ENCODE results near the gene KAZN.
A peak's percentile ranks its signal among the peaks of the same experiment; 100 is the strongest.

The KAZN gene

DNA sequence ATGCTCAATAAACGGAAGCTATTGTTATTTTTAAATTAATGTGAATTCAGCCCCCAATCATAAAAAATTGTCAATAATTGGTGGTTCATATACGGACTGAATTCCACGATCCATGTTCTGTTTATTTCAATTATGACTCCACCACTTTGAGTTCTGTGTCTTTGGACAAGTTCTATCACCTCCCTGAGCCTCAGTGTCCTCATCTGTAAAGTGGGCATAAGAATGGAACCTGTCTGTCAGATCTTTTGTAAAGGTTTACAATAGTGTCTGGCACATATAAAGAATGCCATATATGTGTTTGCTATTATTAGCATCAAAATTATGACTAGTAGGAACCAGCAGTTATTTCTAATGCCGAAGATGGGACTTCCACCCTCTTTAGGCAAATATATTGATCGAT, 183.3 kb downstream of the KAZN start:
- no peak for ATAC-seq
- no peak for TF ChIP-seq ZFP30 (CRISPR knock-in tag; IDR thresholded peaks at IDR 0.05)
- TF ChIP-seq, protein P1, sequence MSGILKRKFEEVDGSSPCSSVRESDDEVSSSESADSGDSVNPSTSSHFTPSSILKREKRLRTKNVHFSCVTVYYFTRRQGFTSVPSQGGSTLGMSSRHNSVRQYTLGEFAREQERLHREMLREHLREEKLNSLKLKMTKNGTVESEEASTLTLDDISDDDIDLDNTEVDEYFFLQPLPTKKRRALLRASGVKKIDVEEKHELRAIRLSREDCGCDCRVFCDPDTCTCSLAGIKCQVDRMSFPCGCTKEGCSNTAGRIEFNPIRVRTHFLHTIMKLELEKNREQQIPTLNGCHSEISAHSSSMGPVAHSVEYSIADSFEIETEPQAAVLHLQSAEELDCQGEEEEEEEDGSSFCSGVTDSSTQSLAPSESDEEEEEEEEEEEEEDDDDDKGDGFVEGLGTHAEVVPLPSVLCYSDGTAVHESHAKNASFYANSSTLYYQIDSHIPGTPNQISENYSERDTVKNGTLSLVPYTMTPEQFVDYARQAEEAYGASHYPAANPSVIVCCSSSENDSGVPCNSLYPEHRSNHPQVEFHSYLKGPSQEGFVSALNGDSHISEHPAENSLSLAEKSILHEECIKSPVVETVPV (CRISPR knock-in tag; IDR thresholded peaks at IDR 0.05), result no peak
- TF ChIP-seq ESRRG (CRISPR knock-in tag; IDR thresholded peaks at IDR 0.05), result no peak
- no peak for TF ChIP-seq OSR1 (CRISPR knock-in tag; IDR thresholded peaks at IDR 0.05)
- TF ChIP-seq TCF4 (CRISPR knock-in tag; IDR thresholded peaks at IDR 0.05; ENCODE audit: borderline replicate concordance), result no peak
- no peak for TF ChIP-seq ISL1 (CRISPR knock-in tag; IDR thresholded peaks at IDR 0.05)
- TF ChIP-seq, protein P2, sequence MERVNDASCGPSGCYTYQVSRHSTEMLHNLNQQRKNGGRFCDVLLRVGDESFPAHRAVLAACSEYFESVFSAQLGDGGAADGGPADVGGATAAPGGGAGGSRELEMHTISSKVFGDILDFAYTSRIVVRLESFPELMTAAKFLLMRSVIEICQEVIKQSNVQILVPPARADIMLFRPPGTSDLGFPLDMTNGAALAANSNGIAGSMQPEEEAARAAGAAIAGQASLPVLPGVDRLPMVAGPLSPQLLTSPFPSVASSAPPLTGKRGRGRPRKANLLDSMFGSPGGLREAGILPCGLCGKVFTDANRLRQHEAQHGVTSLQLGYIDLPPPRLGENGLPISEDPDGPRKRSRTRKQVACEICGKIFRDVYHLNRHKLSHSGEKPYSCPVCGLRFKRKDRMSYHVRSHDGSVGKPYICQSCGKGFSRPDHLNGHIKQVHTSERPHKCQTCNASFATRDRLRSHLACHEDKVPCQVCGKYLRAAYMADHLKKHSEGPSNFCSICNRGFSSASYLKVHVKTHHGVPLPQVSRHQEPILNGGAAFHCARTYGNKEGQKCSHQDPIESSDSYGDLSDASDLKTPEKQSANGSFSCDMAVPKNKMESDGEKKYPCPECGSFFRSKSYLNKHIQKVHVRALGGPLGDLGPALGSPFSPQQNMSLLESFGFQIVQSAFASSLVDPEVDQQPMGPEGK (CRISPR knock-in tag; IDR thresholded peaks at IDR 0.05; ENCODE audit: borderline replicate concordance), result no peak
- TF ChIP-seq RARB (CRISPR knock-in tag; IDR thresholded peaks at IDR 0.05), result no peak
- no peak for TF ChIP-seq ZNF565 (CRISPR knock-in tag; conservative IDR thresholded peaks at IDR 0.05; ENCODE audit: low read depth)
- no peak for TF ChIP-seq CSDC2 (CRISPR knock-in tag; IDR thresholded peaks at IDR 0.05)
- TF ChIP-seq ZFP3 (CRISPR knock-in tag; IDR thresholded peaks at IDR 0.05), result no peak
- no peak for TF ChIP-seq GLIS3 (CRISPR knock-in tag; IDR thresholded peaks at IDR 0.05)
- TF ChIP-seq, protein P3, sequence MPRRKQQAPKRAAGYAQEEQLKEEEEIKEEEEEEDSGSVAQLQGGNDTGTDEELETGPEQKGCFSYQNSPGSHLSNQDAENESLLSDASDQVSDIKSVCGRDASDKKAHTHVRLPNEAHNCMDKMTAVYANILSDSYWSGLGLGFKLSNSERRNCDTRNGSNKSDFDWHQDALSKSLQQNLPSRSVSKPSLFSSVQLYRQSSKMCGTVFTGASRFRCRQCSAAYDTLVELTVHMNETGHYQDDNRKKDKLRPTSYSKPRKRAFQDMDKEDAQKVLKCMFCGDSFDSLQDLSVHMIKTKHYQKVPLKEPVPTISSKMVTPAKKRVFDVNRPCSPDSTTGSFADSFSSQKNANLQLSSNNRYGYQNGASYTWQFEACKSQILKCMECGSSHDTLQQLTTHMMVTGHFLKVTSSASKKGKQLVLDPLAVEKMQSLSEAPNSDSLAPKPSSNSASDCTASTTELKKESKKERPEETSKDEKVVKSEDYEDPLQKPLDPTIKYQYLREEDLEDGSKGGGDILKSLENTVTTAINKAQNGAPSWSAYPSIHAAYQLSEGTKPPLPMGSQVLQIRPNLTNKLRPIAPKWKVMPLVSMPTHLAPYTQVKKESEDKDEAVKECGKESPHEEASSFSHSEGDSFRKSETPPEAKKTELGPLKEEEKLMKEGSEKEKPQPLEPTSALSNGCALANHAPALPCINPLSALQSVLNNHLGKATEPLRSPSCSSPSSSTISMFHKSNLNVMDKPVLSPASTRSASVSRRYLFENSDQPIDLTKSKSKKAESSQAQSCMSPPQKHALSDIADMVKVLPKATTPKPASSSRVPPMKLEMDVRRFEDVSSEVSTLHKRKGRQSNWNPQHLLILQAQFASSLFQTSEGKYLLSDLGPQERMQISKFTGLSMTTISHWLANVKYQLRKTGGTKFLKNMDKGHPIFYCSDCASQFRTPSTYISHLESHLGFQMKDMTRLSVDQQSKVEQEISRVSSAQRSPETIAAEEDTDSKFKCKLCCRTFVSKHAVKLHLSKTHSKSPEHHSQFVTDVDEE (CRISPR knock-in tag; IDR thresholded peaks at IDR 0.05), result no peak
- no peak for TF ChIP-seq ZC3H10 (CRISPR knock-in tag; IDR thresholded peaks at IDR 0.05)
- TF ChIP-seq, protein P4, sequence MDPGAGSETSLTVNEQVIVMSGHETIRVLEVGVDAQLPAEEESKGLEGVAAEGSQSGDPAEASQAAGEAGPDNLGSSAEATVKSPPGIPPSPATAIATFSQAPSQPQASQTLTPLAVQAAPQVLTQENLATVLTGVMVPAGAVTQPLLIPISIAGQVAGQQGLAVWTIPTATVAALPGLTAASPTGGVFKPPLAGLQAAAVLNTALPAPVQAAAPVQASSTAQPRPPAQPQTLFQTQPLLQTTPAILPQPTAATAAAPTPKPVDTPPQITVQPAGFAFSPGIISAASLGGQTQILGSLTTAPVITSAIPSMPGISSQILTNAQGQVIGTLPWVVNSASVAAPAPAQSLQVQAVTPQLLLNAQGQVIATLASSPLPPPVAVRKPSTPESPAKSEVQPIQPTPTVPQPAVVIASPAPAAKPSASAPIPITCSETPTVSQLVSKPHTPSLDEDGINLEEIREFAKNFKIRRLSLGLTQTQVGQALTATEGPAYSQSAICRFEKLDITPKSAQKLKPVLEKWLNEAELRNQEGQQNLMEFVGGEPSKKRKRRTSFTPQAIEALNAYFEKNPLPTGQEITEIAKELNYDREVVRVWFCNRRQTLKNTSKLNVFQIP (CRISPR knock-in tag; IDR thresholded peaks at IDR 0.05; ENCODE audit: borderline replicate concordance, low read depth), result no peak
- TF ChIP-seq TOX (CRISPR knock-in tag; IDR thresholded peaks at IDR 0.05; ENCODE audit: borderline replicate concordance), result no peak
- TF ChIP-seq ZNF8 (CRISPR knock-in tag; IDR thresholded peaks at IDR 0.05), result no peak
- TF ChIP-seq ARNTL (CRISPR knock-in tag; IDR thresholded peaks at IDR 0.05; ENCODE audit: borderline replicate concordance, low read depth), result no peak

DNA sequence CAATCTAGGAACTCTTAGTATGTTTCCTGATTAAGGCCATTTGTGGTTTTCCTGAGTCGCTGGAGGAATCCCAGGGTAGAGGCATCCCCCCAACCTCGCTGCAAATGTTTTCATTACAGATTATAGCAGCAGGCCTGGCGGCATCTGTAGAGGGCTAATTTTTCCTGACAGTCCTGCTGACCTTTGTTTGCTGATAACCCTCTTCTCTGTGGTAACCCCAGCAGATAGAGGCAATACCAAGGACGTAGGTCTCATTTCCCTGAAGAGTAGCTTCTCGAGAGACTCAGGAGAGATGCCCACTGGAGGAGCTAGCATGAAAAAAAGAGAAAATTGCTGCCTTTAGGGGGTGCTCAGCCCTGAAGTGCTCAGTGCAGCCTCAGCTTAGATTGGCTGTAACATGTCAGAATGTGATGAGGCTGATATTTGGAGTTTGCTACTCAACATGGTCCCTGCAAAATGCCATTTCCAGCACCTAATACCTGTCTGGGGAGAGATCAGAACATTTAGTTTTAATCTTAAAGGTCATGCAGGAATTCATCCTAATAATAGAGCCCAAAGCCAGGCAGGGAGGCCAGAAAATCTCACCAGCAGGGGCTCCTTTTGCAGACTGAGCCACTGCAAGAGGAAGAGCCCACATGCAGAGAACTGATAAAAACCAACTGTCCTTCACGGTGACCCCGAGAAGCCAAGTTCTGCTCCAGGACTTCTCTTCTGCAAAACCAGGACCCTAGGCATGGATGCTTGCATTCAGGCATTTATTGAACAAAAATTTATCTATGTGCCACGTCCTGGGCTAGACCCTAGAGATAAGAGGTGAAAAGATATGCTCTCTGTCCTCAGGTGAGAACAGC, 184.5 kb downstream of the KAZN start:
- ATAC-seq, result peak; percentile 31; the same call in 1 of the 3 replicates
- TF ChIP-seq TCF4 (CRISPR knock-in tag; IDR thresholded peaks at IDR 0.05; ENCODE audit: borderline replicate concordance) (no peak), TOX (CRISPR knock-in tag; IDR thresholded peaks at IDR 0.05; ENCODE audit: borderline replicate concordance) (no peak), PPARA (CRISPR knock-in tag; IDR thresholded peaks at IDR 0.05; ENCODE audit: borderline replicate concordance) (no peak), CSDC2 (CRISPR knock-in tag; IDR thresholded peaks at IDR 0.05) (no peak), OSR1 (CRISPR knock-in tag; IDR thresholded peaks at IDR 0.05) (no peak), ZNF565 (CRISPR knock-in tag; conservative IDR thresholded peaks at IDR 0.05; ENCODE audit: low read depth) (no peak), RARB (CRISPR knock-in tag; IDR thresholded peaks at IDR 0.05) (no peak)
- TF ChIP-seq, protein P5, sequence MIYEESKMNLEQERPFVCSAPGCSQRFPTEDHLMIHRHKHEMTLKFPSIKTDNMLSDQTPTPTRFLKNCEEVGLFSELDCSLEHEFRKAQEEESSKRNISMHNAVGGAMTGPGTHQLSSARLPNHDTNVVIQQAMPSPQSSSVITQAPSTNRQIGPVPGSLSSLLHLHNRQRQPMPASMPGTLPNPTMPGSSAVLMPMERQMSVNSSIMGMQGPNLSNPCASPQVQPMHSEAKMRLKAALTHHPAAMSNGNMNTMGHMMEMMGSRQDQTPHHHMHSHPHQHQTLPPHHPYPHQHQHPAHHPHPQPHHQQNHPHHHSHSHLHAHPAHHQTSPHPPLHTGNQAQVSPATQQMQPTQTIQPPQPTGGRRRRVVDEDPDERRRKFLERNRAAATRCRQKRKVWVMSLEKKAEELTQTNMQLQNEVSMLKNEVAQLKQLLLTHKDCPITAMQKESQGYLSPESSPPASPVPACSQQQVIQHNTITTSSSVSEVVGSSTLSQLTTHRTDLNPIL (CRISPR knock-in tag; IDR thresholded peaks at IDR 0.05; ENCODE audit: low read depth), result no peak
- TF ChIP-seq, protein P4 (CRISPR knock-in tag; IDR thresholded peaks at IDR 0.05; ENCODE audit: borderline replicate concordance, low read depth), result no peak
